ENCODE results near the gene TBC1D17. TPM values are rescaled to one million over a fixed set of nuclear protein-coding genes. Genes with fewer than 3 reads are reported as not detected.

Gene TBC1D17
- total and polyA plus RNA-seq, 7 donors, result 13.4 to 41.0 (median 26.1) TPM

- intact Hi-C loops (cut with DNase I), result no loop called here
- 87 to 92% methylated on average over 21 of the region's 21 CpGs for WGBS, 2 donors
- Histone ChIP-seq H3K4me1 (peaks cover 0 to 9% (median 3%) of the 10 kb centered on the region in 4 donors), H3K36me3 (peaks cover 0 to 46% (median 7%) of the 10 kb centered on the region in 4 donors), H3K4me3 (no peak overlapping the region), H3K27ac (no peak overlapping the region), H3K27me3 (no peaks in the 10 kb centered on the region), H3K9me3 (no peaks in the 10 kb centered on the region)
- no peak for DNase-seq
- no peak for TF ChIP-seq POLR2A (IDR thresholded peaks at IDR 0.05)
- no peak for TF ChIP-seq POLR2AphosphoS5 (IDR thresholded peaks at IDR 0.05)
- no peak for TF ChIP-seq CTCF (IDR thresholded peaks at IDR 0.05)
- no peak for TF ChIP-seq EP300 (IDR thresholded peaks at IDR 0.05)
These were observed 39.6 kb downstream of the TBC1D17 start for GRCh38 chr19:49916839-49917733.

- no peak for TF ChIP-seq CTCF (IDR thresholded peaks at IDR 0.05)
- TF ChIP-seq POLR2A (IDR thresholded peaks at IDR 0.05), result no peak
- no peak overlapping the region for H3K27ac ChIP-seq
- no peak overlapping the region for H3K4me3 ChIP-seq
- peaks cover 0 to 6% (median 1%) of the 10 kb centered on the region in 4 donors for H3K4me1 ChIP-seq
- no peaks in the 10 kb centered on the region for H3K9me3 ChIP-seq
- H3K36me3 ChIP-seq, result peaks cover 0 to 56% (median 8%) of the 10 kb centered on the region in 4 donors
- 93 to 94% methylated on average over 8 of the region's 8 CpGs for WGBS, 2 donors
- H3K27me3 ChIP-seq, result no peaks in the 10 kb centered on the region
- no peak for DNase-seq
- intact Hi-C loops (cut with DNase I), result no loop called here
These were observed 40.6 kb downstream of the TBC1D17 start for GRCh38 chr19:49918089-49918488.

GRCh38 chr19:49920624-49921363 is 43.3 kb downstream of the TBC1D17 start:
- peaks cover 0 to 15% (median 6%) of the 10 kb centered on the region in 4 donors for H3K4me1 ChIP-seq
- H3K36me3 ChIP-seq, result peaks cover 4 to 72% (median 14%) of the 10 kb centered on the region in 4 donors
- DNase-seq, result no peak
- no peaks in the 10 kb centered on the region for H3K27me3 ChIP-seq
- 93 to 94% methylated on average over 24 of the region's 24 CpGs for WGBS, 2 donors
- TF ChIP-seq POLR2AphosphoS5 (IDR thresholded peaks at IDR 0.05), result no peak
- TF ChIP-seq POLR2A (IDR thresholded peaks at IDR 0.05), result no peak
- no peak for TF ChIP-seq CTCF (IDR thresholded peaks at IDR 0.05)
- TF ChIP-seq EP300 (IDR thresholded peaks at IDR 0.05), result no peak
- no peak overlapping the region for H3K27ac ChIP-seq
- H3K4me3 ChIP-seq, result no peak overlapping the region
- no peaks in the 10 kb centered on the region for H3K9me3 ChIP-seq
- intact Hi-C loops (cut with DNase I), result no loop called here

GRCh38 chr19:49921871-49922795 is 44.6 kb downstream of the TBC1D17 start:
- 86 to 87% methylated on average over 22 of the region's 22 CpGs for WGBS, 2 donors
- no peak overlapping the region for H3K4me3 ChIP-seq
- peaks cover 0 to 18% (median 10%) of the 10 kb centered on the region in 4 donors for H3K4me1 ChIP-seq
- H3K36me3 ChIP-seq, result peaks cover 4 to 71% (median 15%) of the 10 kb centered on the region in 4 donors
- no peak overlapping the region for H3K27ac ChIP-seq
- intact Hi-C loops (cut with DNase I), result no loop called here
- no peaks in the 10 kb centered on the region for H3K9me3 ChIP-seq
- no peak for DNase-seq
- no peaks in the 10 kb centered on the region for H3K27me3 ChIP-seq
- no peak for TF ChIP-seq POLR2A (IDR thresholded peaks at IDR 0.05)
- TF ChIP-seq CTCF (IDR thresholded peaks at IDR 0.05), result no peak
- TF ChIP-seq EP300 (IDR thresholded peaks at IDR 0.05), result no peak
- TF ChIP-seq POLR2AphosphoS5 (IDR thresholded peaks at IDR 0.05), result no peak
